IMR-90 (cell line): ENCODE results near the gene PKHD1. TPM values are rescaled to one million over a fixed set of nuclear protein-coding genes. Genes with fewer than 3 reads are reported as not detected.

Experiments
- ATAC-seq: fragments of 200-7000 bp; cut with Tn5 transposase; 2 replicates; pipeline ENCODE4 v1.9.1; 2020; ENCODE audit warnings: low read depth, mild to moderate bottlenecking, moderate library complexity
- BruUV-seq: library from RNA; stranded (reverse); fragments of 400-500 nt; replicated peaks from 2 replicates; lab custom pipeline; 2021; lab: Mats Ljungman, UMichigan
- CTCF ChIA-PET: fragments of 300-600 bp; formaldehyde crosslinking; extraction: SDS; loops from one replicate; lab custom pipeline; 2021; ENCODE audit warnings: antibody characterized with exemption; lab: Yijun Ruan, JAX
- POLR2A ChIA-PET: fragments of 300-600 bp; sonication (Branson Sonifier 250); formaldehyde crosslinking; loops from one replicate; lab custom pipeline; 2022; ENCODE audit warnings: antibody characterized with exemption; ENCODE audit not compliant: unreplicated experiment; lab: Charles Lee
- DNase-seq: peaks from one replicate; pipeline ENCODE4 v3.0.0; 2013
- H2AFZ ChIP-seq: replicated peaks from 2 replicates; pipeline ENCODE3; 2013; ENCODE audit warnings: low read length, mild to moderate bottlenecking; ENCODE audit not compliant: poor library complexity
- H2AK5ac ChIP-seq: 2 replicates; pipeline ENCODE4 v1.6.1; 2013; ENCODE audit warnings: low read depth, low read length, inconsistent platforms
- H2AK9ac ChIP-seq: replicated peaks from 2 replicates; pipeline ENCODE3; 2013; ENCODE audit warnings: mild to moderate bottlenecking, low read depth, low read length, moderate library complexity; ENCODE audit not compliant: poor library complexity
- H2BK120ac ChIP-seq: 2 replicates; pipeline ENCODE4 v1.6.1; 2013; ENCODE audit warnings: low read depth, low read length, inconsistent platforms
- H2BK15ac ChIP-seq: 3 replicates; pipeline ENCODE4 v1.6.1; 2013; ENCODE audit warnings: low read depth, low read length, inconsistent platforms
- H2BK20ac ChIP-seq: 2 replicates; pipeline ENCODE4 v1.6.1; 2013; ENCODE audit warnings: low read depth, mild to moderate bottlenecking, inconsistent platforms, low read length, moderate library complexity
- H2BK5ac ChIP-seq: 2 replicates; pipeline ENCODE4 v1.6.1; 2013; ENCODE audit warnings: mild to moderate bottlenecking, low read depth, low read length, inconsistent platforms; ENCODE audit not compliant: poor library complexity, severe bottlenecking
- H3K14ac ChIP-seq: replicated peaks from 2 replicates; pipeline ENCODE4 v1.6.1; 2013; ENCODE audit warnings: low read depth, low read length, inconsistent platforms
- H3K18ac ChIP-seq: 2 replicates; pipeline ENCODE4 v1.6.1; 2013; ENCODE audit warnings: low read depth, low read length, control low read depth
- H3K23ac ChIP-seq: 2 replicates; pipeline ENCODE4 v1.6.1; 2013; ENCODE audit warnings: low read depth, low read length, inconsistent platforms
- H3K27ac ChIP-seq: 2 replicates; pipeline ENCODE4 v1.5.1; 2013; ENCODE audit warnings: mild to moderate bottlenecking, control low read depth, low read length; ENCODE audit not compliant: insufficient read depth
- H3K27me3 ChIP-seq: 2 replicates; pipeline ENCODE4 v1.6.1; 2013; ENCODE audit warnings: low read length; ENCODE audit not compliant: control insufficient read depth, insufficient read depth
- H3K36me3 ChIP-seq: 2 replicates; pipeline ENCODE4 v1.6.1; 2013; ENCODE audit warnings: low read length, mixed read lengths; ENCODE audit not compliant: control insufficient read depth, insufficient read depth
- H3K4ac ChIP-seq: 2 replicates; pipeline ENCODE4 v1.6.1; 2013; ENCODE audit warnings: low read depth, low read length, inconsistent platforms
- H3K4me1 ChIP-seq: 2 replicates; pipeline ENCODE4 v1.6.1; 2013; ENCODE audit warnings: low read length, mixed read lengths; ENCODE audit not compliant: control insufficient read depth, insufficient read depth
- H3K4me2 ChIP-seq: 2 replicates; pipeline ENCODE4 v1.6.1; 2013; ENCODE audit warnings: low read depth, mild to moderate bottlenecking, control low read depth, low read length, moderate library complexity
- H3K4me3 ChIP-seq: 2 replicates; pipeline ENCODE4 v1.5.1; 2013; ENCODE audit warnings: low read depth, mild to moderate bottlenecking, control low read depth, low read length, moderate library complexity; ENCODE audit not compliant: insufficient read depth
- H3K56ac ChIP-seq: 2 replicates; pipeline ENCODE4 v1.6.1; 2013; ENCODE audit warnings: low read length, inconsistent platforms; ENCODE audit not compliant: insufficient read depth; ENCODE audit errors: extremely low read depth
- H3K79me1 ChIP-seq, 2 experiments: 2 replicates each; pipeline ENCODE4 v1.6.1; 2013; ENCODE audit warnings: low read length in 2 of 2, inconsistent platforms in 1 of 2, low read depth in 1 of 2
- H3K9ac ChIP-seq: 2 replicates; pipeline ENCODE4 v1.6.1; 2013; ENCODE audit warnings: low read depth, low read length, control low read depth
- H3K9me1 ChIP-seq: 2 replicates; pipeline ENCODE4 v1.6.1; 2013; ENCODE audit warnings: low read length, inconsistent platforms; ENCODE audit not compliant: insufficient read depth
- H3K9me3 ChIP-seq: 2 replicates; pipeline ENCODE4 v1.6.1; 2013; ENCODE audit warnings: low read length; ENCODE audit not compliant: control insufficient read depth, insufficient read depth
- H4K20me1 ChIP-seq: 2 replicates; pipeline ENCODE4 v1.6.1; 2013; ENCODE audit warnings: low read length, inconsistent platforms; ENCODE audit not compliant: insufficient read depth
- H4K5ac ChIP-seq: 2 replicates; pipeline ENCODE4 v1.6.1; 2013; ENCODE audit warnings: mild to moderate bottlenecking, low read depth, low read length, control low read depth
- H4K8ac ChIP-seq, 2 experiments: 2 replicates each; pipeline ENCODE4 v1.6.1; 2013; ENCODE audit warnings: low read depth in 2 of 2, low read length in 2 of 2, control low read depth in 1 of 2, inconsistent platforms in 1 of 2
- H4K91ac ChIP-seq: 2 replicates; pipeline ENCODE4 v1.6.1; 2013; ENCODE audit warnings: low read depth, low read length, inconsistent platforms; ENCODE audit not compliant: insufficient read depth
- BHLHE40 ChIP-seq: fragments of 150-350 bp; IDR thresholded peaks from 2 replicates; pipeline ENCODE4 v1.6.1; 2016; ENCODE audit warnings: mild to moderate bottlenecking, low read depth, low read length
- CEBPB ChIP-seq: IDR thresholded peaks from 2 replicates; pipeline ENCODE4 v1.6.1; 2012; ENCODE audit warnings: low read depth, low read length, improper control_type of control experiment
- CHD1 ChIP-seq: IDR thresholded peaks from 2 replicates; pipeline ENCODE4 v1.6.1; 2012; ENCODE audit warnings: low read depth, low read length, improper control_type of control experiment
- MAFK ChIP-seq: IDR thresholded peaks from 2 replicates; pipeline ENCODE4 v1.6.1; 2012; ENCODE audit warnings: low read depth, low read length, improper control_type of control experiment
- MAZ ChIP-seq: IDR thresholded peaks from 2 replicates; pipeline ENCODE4 v1.6.1; 2012; ENCODE audit warnings: low read depth, mild to moderate bottlenecking, low read length, improper control_type of control experiment, moderate library complexity, borderline replicate concordance
- MXI1 ChIP-seq: IDR thresholded peaks from 2 replicates; pipeline ENCODE4 v1.6.1; 2012; ENCODE audit warnings: low read depth, mild to moderate bottlenecking, low read length, moderate library complexity, borderline replicate concordance
- NFE2L2 ChIP-seq: fragments of 150-350 bp; IDR thresholded peaks from 2 replicates; pipeline ENCODE4 v1.6.1; 2016; ENCODE audit warnings: low read depth, mild to moderate bottlenecking, low read length
- POLR2A ChIP-seq: IDR thresholded peaks from 2 replicates; pipeline ENCODE4 v1.6.1; 2012; ENCODE audit warnings: mild to moderate bottlenecking, low read depth, low read length
- RAD21 ChIP-seq: IDR thresholded peaks from 2 replicates; pipeline ENCODE4 v1.6.1; 2012; ENCODE audit warnings: low read length, improper control_type of control experiment
- RFX5 ChIP-seq: IDR thresholded peaks from 2 replicates; pipeline ENCODE4 v1.8.0; 2012; ENCODE audit warnings: low read depth, mild to moderate bottlenecking, low read length, moderate library complexity
- WGBS, 2 experiments: methylation state at CpG; one replicate each; pipeline versions ENCODE4 v1.1.5 to v1.1.7; 2013; ENCODE audit warnings: missing lambda C conversion rate in 2 of 2; ENCODE audit not compliant: insufficient read length in 1 of 2; ENCODE audit errors: extremely low coverage in 2 of 2; 5-methylcytosine and 5-hydroxymethylcytosine counted together
- dilution Hi-C: fragments of 300-500 bp; cut with HindIII; formaldehyde crosslinking; loops from one replicate; pipeline ENCODE4 v1.14.3; 2018; ENCODE audit warnings: low sequenced_read_pairs; ENCODE audit not compliant: unreplicated experiment
- in situ Hi-C: fragments of 300-500 bp; cut with MboI; formaldehyde crosslinking; loops from 3 replicates; pipeline ENCODE4 v1.14.3; 2019; ENCODE audit warnings: low sequenced_read_pairs, inconsistent platforms, mixed read lengths
- intact Hi-C: fragments of 100-400 bp; cut with micrococcal nuclease; formaldehyde crosslinking; loops from 2 replicates; pipeline ENCODE4 v1.10.0; 2022
- polyA plus RNA-seq, 3 experiments: library from polyadenylated mRNA; depleted of rRNA; stranded (reverse); fragments of >200 nt; gene quantifications; 2 replicates each; pipeline ENCODE4 v1.2.3, GENCODE V29; 2012; ENCODE audit warnings: low replicate concordance in 1 of 3
- total RNA-seq: library from RNA; depleted of rRNA; stranded (reverse); fragments of >200 nt; gene quantifications from 2 replicates; pipeline ENCODE4 v1.2.3, GENCODE V29; 2012
- TF ChIP-seq, protein P1 (sequence below): conservative IDR thresholded peaks from 2 replicates; pipeline ENCODE4 v1.5.1; 2012; ENCODE audit warnings: mild to moderate bottlenecking, low read depth, low read length, improper control_type of control experiment

PKHD1 gene
- total and polyA plus RNA-seq, 2 of the 4 experiments (the other 2 are of a cell fraction): not detected

DNA sequence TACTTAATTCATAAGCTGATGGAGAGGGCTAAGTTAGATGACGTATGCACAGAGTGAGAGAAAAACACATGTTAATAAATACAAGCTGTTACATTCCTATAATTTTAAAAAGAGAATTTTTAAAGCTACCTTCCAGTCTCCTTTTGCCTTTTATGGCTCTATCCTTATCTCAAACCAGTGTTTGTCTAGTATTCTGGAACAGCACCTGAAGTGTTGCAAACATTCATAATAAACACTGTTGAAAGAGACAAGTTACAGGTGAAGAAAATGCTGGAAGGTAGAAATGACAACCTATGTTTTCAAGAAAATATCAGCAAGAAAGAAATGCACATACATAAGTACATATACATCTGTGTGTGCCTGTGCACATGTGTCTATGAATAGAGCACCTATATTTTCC is 409.1 kb downstream of the PKHD1 start:
- Histone ChIP-seq H3K27me3 (no peaks in the 10 kb centered on the region), H3K4me1 (no peaks in the 10 kb centered on the region), H2BK120ac (no peak overlapping the region), H3K18ac (no peak overlapping the region), H3K23ac (no peak overlapping the region), H2AK5ac (no peak overlapping the region), H4K20me1 (no peaks in the 10 kb centered on the region), H3K14ac (no peak overlapping the region), H3K9ac (no peak overlapping the region), H3K4me3 (no peak overlapping the region), H3K9me3 (no peaks in the 10 kb centered on the region), H2BK5ac (no peak overlapping the region), H3K36me3 (no peaks in the 10 kb centered on the region), H2AFZ (no peak overlapping the region), H2BK15ac (no peak overlapping the region), H3K4ac (no peak overlapping the region), H2BK20ac (no peak overlapping the region), H3K27ac (no peak overlapping the region), H3K79me1 (no peaks in the 10 kb centered on the region), H4K91ac (no peak overlapping the region), H4K8ac (no peak overlapping the region), H3K56ac (no peak overlapping the region), H4K5ac (no peak overlapping the region), H3K4me2 (no peak overlapping the region), H2AK9ac (no peak overlapping the region), H3K9me1 (no peaks in the 10 kb centered on the region)
- DNase-seq: no peak
- no TSS peak for BruUV-seq
- no peak for ATAC-seq
- POLR2A ChIA-PET: no interaction called here
- in situ Hi-C loops: no loop called here
- dilution Hi-C loops: no loop called here
- CTCF ChIA-PET: no interaction called here
- TF ChIP-seq RFX5 (no peak), BHLHE40 (no peak), MAFK (no peak), CEBPB (no peak), POLR2A (no peak), NFE2L2 (no peak), MXI1 (no peak), MAZ (no peak), RAD21 (no peak), CHD1 (no peak)
- TF ChIP-seq, protein P1, sequence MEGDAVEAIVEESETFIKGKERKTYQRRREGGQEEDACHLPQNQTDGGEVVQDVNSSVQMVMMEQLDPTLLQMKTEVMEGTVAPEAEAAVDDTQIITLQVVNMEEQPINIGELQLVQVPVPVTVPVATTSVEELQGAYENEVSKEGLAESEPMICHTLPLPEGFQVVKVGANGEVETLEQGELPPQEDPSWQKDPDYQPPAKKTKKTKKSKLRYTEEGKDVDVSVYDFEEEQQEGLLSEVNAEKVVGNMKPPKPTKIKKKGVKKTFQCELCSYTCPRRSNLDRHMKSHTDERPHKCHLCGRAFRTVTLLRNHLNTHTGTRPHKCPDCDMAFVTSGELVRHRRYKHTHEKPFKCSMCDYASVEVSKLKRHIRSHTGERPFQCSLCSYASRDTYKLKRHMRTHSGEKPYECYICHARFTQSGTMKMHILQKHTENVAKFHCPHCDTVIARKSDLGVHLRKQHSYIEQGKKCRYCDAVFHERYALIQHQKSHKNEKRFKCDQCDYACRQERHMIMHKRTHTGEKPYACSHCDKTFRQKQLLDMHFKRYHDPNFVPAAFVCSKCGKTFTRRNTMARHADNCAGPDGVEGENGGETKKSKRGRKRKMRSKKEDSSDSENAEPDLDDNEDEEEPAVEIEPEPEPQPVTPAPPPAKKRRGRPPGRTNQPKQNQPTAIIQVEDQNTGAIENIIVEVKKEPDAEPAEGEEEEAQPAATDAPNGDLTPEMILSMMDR: no peak
- intact Hi-C loops: no loop called here
- no CpG with 5 or more reads among the region's 1 CpG for WGBS, 2 experiments
